GM12801 (cell line): ENCODE data around the gene S100PBP.

ENCODE experiments used
- CTCF ChIP-seq: IDR thresholded peaks from one replicate; pipeline ENCODE4 v1.5.1; 2011; ENCODE audit warnings: control low read depth; ENCODE audit not compliant: insufficient read length; ENCODE audit errors: extremely low read depth

Gene S100PBP

GRCh38 chr1:32863881-32864245, 46.4 kb downstream of the S100PBP start:
- TF ChIP-seq CTCF: no peak

GRCh38 chr1:32864375-32865019, 47.0 kb downstream of the S100PBP start:
- TF ChIP-seq CTCF: no peak

- no peak for TF ChIP-seq CTCF
Measured at GRCh38 chr1:32865639-32866405, 48.4 kb downstream of the S100PBP start.

- no peak for TF ChIP-seq CTCF
Measured at GRCh38 chr1:32867151-32867550, 49.7 kb downstream of the S100PBP start.

GRCh38 chr1:32867671-32868070, 50.2 kb downstream of the S100PBP start:
- TF ChIP-seq CTCF: no peak

GRCh38 chr1:32868085-32868484, 50.6 kb downstream of the S100PBP start:
- TF ChIP-seq CTCF: no peak

GRCh38 chr1:32868806-32869455, 51.5 kb downstream of the S100PBP start:
- TF ChIP-seq CTCF: no peak
